IPS-NIHi11 (cell line): ENCODE data around the gene CLDN15.
A peak's percentile ranks its signal among the peaks of the same experiment; 100 is the strongest.
"Not testable (repeated sequence)": the region's sequence is repeated elsewhere in the genome, so short reads cannot be mapped to it uniquely, and the experiment has no call there.

Experiments
- DNase-seq: peaks from one replicate; pipeline ENCODE4 v3.0.0; 2012; ENCODE audit warnings: mixed read lengths, low spot score

The CLDN15 gene

GRCh38 chr7:101199522-101199921 lies 38.1 kb downstream of the CLDN15 start:
- DNase-seq = not testable (repeated sequence)

- DNase-seq = no peak
These were observed 39.1 kb downstream of the CLDN15 start for GRCh38 chr7:101198476-101198875.

DNA sequence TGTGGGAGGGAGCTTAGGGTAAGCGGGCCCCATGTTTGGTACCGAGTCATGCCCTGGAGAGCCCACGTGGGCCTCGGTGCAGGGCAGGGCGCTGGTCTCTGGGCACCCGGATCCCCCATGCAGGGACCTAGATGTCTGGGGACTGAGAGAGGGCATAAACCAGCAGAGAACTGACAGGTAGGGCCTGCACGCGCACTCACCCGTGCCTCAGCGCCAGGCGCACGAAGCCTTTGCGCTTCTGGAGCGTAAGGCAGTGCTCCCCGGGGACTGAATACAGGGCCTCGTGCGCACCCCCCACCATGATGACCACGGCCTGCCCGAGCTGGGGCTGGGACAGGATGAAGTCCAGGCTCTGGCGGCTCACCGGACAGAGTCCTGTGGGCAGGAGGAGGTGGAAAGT lies 39.6 kb downstream of the CLDN15 start:
- no peak for DNase-seq

GRCh38 chr7:101195884-101196283 lies 41.7 kb downstream of the CLDN15 start:
- DNase-seq = peak; percentile 10

- DNase-seq = no peak
These were observed 48.5 kb downstream of the CLDN15 start for GRCh38 chr7:101189109-101189508.

DNA sequence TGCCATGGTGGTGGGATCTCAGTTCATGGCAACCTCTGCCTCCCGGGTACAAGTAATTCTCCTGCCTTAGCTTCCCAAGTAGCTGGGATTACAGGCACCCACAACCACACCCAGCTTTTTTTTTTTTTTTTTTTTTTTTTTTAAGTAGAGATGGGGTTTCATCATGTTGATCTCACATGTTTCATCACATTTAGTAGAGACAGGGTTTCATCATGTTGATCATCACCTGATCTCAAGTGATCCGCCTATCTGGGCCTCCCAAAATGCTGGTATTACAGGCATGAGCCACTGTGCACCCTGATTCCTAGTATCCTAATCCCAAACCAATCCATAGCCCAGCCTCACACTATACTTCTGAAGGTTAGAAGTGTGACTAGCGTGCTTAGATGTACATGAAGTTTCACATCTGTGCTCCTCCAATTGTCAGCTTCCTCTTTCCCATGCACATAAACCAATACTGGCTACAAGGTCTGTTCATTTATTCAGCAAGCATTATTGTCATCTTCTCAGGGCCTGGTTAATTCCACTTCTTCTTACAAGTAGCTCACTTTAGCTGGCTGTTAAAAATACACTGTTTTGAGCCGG lies 50.7 kb downstream of the CLDN15 start:
- no peak for DNase-seq

GRCh38 chr7:101186194-101186593 lies 51.4 kb downstream of the CLDN15 start:
- no peak for DNase-seq

- DNase-seq = no peak
These were observed 52.3 kb downstream of the CLDN15 start for GRCh38 chr7:101185258-101185839.
